GM18502 (cell line): ENCODE measurements around the gene SLC27A2.

Experiments
- ATAC-seq: cut with Tn5 transposase; IDR thresholded peaks from one replicate; pipeline ENCODE4 v1.9.1; 2021; ENCODE audit warnings: mild to moderate bottlenecking; ENCODE audit not compliant: unreplicated experiment, poor library complexity

SLC27A2 gene

DNA sequence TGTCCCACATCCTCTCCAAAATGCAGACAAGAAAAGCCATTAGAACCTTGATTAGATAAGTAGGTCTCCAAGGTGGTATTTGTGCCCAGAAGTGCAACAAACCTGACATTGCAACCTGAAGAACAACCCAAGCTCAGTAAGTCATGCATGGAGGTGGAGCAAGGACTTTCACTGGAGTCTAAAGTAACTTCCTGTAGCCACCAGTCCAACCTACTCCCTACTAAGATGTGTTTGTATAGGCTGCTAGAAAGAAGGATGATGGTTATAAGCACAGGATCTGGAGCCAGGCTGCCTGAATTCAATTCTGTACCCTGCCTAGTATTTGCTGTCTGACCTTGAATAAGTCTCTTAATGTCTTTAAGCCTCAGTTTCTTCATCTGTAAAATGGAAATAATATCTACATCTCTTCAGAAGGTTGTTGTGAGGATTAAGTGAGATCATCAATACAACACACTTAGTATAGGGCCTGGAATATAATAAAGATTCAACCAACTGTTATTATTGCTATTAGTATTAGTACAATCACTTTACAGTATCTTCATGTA, 51.3 kb downstream of the SLC27A2 start:
- no peak for ATAC-seq

DNA sequence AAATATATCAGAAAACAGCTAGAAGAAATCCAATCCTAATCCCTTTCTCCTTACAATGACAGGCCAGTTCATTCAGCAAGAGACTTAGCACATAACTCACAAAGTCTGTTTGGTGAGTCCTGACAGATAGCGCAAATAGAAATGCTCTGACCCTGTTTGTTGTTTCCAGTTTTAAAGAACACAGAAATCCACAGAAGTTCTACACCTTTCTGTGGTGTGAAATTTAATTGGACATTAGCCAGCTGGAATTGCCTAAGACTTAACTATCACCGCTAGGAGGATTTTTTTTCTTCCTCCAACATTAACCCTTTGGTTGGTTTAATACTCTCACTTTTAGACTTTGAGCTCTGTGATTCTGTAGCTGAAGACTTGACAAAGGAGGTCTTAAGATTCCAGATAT, 52.8 kb downstream of the SLC27A2 start:
- no peak for ATAC-seq

DNA sequence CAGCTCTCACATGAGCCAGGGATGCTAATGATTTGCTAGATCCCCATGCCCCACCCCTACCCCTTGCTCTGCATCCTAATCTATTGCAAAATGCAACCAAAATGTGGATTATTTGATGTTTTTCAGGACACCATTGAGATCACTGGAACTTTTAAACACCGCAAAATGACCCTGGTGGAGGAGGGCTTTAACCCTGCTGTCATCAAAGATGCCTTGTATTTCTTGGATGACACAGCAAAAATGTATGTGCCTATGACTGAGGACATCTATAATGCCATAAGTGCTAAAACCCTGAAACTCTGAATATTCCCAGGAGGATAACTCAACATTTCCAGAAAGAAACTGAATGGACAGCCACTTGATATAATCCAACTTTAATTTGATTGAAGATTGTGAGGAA, 53.8 kb downstream of the SLC27A2 start:
- no peak for ATAC-seq

DNA sequence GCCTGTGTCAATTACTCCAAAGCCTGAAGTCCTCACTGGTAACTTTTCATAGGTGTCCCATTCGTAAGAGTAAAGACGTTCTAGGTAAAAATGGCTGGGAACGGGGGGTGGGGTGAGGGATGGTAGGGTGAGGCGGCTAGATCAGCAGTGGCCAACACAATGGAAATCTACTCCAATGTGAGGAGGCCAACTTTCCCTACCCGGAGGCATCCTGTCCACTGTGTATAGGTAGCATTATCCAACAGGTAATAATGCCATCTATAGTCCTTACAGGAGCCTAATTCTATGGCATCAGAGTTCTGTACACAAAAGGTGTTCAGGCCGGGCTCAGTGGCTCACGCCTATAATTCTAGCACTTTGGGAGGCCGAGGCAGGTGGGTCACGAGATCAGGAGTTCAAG, 54.4 kb downstream of the SLC27A2 start:
- ATAC-seq: no peak

DNA sequence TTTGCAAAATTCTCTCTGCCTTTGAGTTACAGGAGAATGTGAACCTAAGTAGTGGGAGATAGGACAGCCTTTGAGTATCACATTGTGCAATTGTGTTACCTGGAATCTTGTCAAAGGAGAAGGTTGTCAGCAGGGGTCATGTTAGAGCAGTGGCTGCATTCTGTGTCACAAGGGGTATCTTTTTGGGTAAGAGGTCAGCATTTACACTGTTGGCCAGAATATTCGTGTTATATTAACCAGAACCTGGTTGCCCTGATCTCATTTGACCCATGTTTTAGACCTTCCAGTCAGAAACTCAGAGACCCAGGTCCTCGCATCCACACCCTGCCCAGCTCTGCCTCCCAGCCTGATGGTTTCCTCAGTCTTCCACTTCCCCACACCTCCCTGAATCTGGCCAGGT, 56.3 kb downstream of the SLC27A2 start:
- no peak for ATAC-seq

DNA sequence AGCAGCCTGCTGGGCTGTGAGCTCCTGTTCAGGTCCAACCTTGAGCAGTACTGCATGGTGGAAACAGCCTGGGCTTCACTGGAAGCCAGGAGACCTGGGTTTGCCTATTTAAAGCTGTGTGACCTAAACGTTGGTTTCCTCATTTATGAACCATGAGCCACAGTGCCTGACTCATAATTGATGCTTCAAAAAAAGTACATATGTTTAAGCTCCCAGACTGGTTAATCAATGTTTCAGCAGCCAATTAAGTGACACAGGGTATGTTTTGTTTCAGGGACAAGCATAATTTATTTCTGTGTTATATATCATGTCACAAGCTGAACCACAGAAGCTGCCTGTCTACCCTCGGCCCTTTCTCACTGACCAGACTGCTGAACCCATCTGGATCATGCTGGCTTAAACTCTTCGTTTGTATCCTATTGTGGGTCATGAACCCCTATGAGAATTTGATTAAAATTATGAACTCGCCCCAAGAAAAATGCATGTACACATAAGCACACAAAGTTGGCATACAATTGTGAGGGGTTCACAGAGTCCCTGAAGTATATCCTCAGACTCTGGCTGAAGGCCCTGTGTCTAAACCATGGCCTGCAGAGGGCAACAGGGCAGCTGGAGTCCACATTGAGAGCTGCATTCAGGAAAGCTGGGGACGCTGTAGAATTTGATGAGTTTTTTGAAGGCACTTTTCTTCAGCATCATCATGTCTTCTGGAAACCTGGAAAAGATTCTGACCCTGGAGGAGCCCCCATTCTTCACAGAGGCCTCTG, 59.9 kb downstream of the SLC27A2 start:
- ATAC-seq: no peak

DNA sequence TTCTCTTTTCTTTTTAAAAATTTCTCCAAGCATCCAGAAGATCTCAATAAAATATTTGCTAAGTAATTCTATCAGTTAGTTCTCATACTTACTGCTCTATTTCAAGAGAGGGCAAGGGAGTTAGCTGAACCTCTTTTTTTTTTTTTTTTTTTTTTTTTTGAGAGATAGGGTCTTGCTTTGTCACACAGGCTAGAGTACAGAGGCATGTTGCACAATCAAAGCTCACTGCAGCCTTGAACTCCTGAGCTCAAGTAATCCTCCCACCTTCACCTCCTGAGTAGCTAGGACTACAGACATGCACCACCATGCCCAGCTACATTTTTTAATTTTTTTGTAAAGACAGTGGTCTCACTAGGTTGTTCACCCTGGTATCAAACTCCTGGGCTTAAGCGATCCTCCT, 62.2 kb downstream of the SLC27A2 start:
- no peak for ATAC-seq

DNA sequence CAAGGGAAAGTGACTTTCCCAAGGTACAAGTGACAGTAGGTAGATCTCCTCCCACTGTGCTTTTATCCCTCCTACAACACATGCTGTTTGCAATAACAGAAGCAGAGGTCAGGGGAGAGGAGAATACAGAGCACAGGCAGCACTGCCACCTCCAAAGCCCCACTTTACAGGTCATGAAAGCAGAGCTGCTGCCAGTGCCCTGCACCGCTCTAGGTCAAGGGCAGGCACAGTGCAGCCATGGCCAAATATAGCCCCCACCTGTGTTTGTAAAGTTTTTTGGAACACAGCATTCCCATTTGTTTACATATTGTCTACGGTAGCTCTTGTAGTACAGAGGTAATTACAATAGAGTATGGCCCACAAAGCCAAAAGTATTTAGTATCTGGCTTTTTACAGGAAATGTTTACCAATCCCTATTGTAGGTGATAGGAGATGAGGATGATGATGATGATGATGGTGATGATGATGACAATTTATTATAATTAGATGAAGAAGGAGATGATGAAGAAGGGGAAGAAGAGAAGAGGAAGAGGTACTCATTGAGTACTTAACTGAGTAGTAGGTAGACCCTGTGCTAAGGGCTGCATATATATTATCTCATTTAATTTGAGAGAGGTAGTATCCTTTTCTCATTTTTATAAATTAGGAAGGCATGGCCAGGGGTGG, 63.1 kb downstream of the SLC27A2 start:
- ATAC-seq: no peak

DNA sequence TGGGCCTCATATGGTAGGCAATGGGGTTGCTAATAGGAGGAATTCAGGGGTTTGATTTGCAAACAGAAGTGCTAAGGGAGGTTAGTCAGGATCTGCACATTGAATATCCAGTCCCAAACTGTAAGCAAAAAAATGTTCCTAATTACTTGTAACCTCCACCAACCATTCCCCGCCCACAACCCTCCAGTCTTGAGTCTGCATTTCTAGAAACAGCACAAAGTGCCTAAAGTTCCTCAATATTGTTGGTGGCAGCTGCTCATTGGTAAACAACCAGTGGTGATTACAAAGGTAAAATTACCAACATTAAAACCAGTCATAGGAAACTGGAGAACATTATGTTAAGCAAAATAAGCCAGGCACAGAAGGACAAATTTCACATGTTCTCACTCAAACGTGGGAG, 64.6 kb downstream of the SLC27A2 start:
- ATAC-seq: no peak

DNA sequence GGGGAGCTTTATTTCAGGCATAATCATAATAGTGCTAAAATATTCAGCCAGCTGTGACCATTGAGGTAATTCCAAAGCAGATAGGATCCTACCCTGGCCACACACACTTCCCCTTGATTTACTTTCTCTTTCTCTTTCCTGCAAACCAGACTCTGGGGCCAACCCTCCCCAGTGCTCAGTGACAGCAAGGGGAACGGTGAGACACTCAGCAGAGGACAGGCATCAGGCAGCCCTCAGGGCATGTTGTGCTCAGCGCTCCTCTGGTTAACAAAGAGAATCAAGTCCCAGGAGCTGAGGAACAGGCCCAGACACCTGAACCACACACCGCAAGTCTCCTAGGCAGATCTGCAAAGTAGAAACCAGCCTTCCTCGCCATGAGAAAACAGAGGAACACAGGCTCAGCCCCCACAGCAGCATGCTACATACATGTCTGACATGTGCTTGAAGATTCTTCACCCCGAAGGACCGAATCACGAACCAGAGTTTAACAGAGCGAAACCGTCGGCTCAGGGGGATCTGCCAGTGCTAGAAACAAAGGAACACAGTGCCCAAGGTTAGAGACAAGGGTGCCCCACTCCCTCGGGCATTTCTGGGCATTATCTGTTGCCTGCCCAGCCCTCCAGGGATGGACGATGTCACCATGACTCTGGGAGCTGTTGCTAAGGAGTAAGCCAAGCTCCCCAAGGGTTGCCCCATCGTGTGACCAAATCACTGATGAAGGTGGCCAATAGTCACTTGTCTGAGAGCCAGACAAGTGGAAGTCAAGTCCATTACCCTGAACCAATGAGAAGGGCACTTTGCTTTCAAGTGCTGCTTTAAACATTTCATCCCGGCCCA, 66.0 kb downstream of the SLC27A2 start:
- ATAC-seq: peak; percentile 98

DNA sequence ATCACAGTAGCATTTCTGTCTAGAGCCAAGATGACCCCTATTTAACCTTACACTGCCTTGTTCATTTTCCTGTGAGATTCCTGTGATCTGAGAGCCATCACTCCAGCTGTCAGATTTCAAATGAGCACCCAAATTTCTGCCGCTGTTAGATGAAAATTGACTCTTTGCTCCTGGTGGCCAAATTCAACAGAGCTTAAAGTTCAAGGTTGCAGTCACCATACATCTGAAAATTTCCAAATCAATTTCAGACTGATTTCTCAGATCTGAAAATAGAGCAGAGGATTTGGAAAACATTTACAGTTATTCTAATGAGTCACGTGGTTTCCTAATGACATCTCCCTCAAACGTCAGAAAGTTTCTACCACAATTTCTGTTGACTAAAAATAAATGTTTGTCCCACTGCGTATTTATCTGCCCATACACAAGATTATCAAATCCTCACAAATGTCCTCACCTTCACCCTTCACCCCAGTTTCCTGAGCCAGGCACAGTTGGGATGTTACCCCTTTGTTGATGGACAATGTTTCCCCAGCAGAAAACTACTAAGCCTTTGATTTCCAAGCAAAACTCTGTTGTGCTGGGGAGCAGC, 67.1 kb downstream of the SLC27A2 start:
- ATAC-seq: no peak

DNA sequence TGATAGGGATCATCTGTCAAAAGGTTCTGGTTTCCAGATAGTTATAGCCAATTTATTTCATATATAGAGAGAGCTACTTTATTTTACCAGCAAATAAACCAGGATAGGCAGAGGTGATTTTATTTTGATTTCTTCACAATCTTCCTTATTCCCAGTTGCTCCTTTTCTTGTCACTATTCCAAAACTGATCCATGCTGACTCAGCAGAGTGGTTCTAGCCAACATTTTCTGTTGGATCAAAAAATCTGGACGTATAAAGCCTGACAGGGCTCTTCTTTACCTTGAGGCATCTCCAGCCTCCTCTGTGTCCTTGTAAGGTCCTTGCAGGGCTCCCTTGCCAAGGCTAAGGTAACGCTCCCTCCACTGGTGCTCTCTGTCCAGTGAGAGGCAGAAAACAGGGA, 67.7 kb downstream of the SLC27A2 start:
- no peak for ATAC-seq

DNA sequence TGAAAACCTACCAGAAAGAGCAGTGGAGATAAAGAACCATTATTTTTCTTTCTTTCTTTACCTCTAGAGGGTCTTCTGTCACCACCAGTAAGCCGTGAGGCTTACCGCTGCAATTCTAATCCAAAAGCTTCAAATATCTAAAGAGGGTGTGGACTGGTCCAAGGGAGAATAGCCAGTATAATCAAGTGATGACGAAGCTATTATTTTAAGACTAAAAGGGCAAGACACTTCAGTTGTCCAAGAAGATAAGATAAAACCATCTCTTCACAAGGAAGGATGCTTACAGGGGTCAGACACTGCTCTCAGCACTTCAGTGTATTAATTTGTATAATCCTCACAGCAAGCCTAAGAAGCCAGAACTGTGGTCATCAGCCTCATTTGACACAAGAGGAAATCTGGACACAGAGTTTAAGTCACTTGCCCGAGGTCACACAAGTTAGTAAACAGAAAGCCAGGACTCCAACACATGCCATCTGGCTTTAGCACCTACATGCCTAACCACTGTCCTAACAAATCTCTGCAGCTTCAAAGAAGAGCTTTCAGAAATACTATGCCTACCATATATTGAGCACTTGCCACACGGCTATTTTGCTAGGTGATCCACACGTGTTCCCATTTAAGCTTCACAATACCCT, 68.9 kb downstream of the SLC27A2 start:
- no peak for ATAC-seq

DNA sequence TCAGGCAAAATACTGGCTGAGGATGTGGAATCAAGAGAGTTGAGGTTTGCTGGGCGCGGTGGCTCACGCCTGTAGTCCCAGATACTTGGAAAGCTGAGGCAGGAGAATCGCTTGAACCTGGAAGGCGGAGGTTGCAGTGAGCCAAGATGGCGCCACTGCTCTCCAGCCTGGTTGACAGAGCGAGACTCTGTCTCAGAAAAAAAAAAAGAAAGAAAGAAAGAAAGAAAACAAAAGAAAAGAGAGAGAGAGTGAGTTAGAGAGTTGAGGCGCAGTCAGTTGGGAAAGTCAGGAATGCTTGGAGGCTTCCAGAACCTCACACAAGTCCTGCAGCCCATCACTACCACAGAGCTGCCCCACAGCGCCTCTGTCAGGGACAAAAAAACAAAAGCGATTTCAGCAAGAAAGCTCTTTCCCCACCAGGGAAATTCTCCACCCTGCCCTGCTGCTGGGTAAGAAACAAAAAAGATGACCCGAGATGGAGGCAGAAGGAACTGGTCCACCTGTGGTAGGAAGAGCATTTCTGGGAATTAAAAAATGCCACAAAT, 69.7 kb downstream of the SLC27A2 start:
- ATAC-seq: no peak

DNA sequence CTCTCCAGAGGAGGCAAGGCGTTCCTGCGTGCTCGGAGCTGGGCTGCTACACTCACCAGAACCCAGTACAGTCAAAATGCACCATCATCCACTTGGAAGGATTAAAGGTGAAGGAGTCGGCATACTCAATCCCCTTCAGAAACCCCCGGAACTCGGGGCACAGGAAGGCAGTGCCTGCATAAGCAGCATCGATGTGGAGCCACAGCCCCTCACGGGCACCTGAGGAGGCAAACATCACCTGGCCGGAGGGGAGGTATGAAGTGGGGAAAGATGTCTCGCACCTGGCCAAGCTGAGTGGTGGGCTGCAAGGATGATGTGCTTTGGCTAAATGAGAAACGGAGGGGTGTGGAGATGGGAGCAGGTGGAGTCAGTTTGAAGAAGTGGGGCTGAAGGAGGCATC, 70.6 kb downstream of the SLC27A2 start:
- no peak for ATAC-seq

DNA sequence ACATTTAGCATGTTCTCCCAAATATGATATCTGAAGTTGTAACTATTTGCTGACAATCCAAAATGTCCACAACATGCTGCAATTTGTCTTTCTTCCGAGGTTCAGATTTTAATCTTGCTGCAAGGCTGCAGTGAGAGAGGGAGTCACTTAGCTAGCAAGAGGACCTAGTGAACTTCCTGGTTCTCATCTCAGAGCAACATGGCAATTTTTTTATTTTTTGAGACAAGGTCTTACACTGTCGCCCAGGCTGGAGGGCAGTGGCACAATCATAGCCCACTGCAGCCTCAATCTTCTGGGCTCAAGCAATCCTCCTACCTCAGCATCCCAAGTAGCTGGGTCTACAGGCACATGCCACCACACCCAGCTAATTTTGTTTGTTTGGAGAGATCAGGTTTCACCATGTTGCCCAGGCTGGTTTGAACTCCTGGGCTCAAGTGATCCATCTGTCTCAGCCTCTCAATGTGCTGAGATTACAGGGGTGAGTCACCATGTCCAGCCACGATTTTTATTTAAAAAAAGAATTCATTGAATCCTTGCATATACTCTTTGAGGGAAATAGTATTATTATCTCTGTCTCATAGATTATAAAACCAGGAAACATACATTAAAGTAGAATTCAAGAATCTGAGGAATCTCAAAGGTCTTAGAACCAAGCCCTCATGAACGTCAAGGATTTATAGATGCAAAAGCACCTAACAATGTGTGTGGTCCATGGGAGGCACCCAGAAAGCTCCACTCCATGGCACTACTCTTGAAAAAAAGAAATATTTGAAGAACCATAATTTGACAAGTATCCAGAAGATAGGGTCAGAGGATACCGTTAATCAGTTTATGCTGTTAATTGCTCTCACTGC, 74.4 kb downstream of the SLC27A2 start:
- no peak for ATAC-seq

DNA sequence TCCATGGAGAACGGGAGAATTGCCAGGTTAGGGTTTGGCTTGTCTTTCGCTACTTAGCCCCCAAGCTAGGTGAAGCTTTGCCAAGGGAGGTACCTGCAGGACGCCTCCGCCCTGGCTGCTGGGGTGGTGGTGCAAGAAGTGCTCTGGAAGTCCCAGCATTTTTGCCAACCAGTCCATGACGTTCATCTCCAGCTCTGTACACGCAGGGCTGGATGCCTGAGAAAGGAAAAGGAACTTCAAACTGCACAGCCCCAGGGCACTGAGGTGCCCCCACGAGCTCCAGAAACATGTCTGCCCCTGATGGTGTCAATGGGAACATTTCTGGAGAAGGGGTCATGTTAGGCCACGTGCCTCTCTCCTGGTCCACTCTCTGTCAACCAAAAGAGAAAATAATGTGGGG, 75.3 kb downstream of the SLC27A2 start:
- ATAC-seq: no peak

DNA sequence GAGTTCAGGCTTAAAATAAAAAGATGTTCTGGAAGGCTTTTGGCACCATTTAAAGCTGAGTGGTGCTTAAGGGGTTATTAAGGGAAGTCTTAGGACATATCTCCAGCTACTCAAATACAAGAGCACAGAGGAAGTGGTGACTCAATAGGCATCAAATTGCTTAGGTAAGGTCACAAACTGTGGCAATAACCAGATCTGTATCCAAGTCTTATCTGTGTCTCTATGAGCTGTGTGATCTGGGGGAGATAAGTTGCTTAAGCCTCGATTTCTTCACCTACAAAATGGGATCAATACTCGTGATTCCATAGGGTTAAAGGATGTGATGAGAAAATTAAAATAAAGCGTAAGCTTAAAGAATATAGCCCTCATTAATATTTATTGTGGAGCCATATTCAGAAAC, 75.9 kb downstream of the SLC27A2 start:
- no peak for ATAC-seq

DNA sequence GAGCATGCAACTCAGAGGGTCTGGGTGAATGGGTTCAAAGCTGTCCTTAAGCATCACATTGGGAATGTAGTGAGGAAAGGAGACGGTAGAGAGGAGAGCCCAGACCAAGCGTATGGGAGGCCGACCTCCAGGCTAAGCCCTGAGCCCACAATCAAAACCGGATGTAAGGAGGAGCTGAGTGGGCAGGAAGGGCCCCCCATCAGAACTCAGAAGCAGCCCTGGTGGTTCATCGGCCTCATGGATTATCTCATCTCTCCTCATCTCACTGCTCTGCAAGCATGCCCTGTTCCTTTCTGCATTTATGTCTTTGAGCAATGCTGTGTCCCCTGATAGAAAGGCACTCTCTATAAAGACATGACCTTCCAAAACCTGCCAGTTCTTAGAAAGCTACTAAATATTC, 77.3 kb downstream of the SLC27A2 start:
- no peak for ATAC-seq
